HG02623 (cell line): ENCODE measurements around the gene PPIA.
"Not testable (repeated sequence)": the region's sequence is repeated elsewhere in the genome, so short reads cannot be mapped to it uniquely, and the experiment has no call there.

ENCODE experiments used
- ATAC-seq: cut with Tn5 transposase; IDR thresholded peaks from one replicate; pipeline ENCODE4 v1.9.1; 2021; ENCODE audit warnings: moderate library complexity; ENCODE audit not compliant: unreplicated experiment

Gene PPIA

DNA sequence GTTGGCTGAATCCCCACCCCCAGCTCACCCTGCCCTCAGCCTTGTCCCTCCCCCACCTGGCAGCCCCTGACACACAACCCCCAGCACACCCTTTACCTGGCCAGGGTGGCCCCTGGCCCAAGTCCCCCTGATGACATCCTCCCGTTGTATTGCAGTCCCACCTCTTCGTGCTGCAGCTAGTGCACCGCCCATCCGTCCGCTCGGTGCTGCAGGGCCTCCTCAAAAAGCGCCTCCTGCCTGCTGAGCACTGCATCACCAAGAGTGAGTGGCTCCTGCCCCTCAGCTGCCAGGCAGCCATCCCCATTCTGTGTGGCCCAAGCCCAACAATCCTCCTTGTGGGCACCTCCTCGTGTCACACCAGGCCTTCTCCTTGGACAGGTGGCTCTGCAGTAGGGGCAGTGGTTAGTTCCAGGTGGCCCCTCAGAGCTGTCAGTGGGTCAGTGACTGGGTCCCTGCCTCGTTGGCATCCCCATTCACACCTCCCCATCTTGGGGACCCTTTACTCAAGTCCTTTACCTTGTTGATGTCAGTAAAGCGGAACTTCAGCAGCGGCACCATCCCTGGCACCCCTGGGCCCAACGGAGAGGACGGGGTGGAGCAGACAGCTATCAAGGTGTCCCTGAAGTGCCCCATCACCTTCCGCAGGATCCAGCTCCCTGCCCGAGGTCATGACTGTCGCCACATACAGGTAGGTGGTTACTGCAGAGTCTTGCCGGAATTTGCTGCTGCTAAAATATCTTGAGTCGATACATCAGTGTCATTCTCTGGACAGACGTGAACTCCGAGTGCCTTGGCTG lies 33.6 kb upstream of the PPIA start:
- ATAC-seq = no peak

GRCh38 chr7:44764081-44764480 lies 32.4 kb upstream of the PPIA start:
- no peak for ATAC-seq

GRCh38 chr7:44764665-44765578 lies 31.6 kb upstream of the PPIA start:
- ATAC-seq = no peak

GRCh38 chr7:44765579-44766415 lies 30.7 kb upstream of the PPIA start:
- no peak for ATAC-seq

GRCh38 chr7:44766416-44766801 lies 30.1 kb upstream of the PPIA start:
- no peak for ATAC-seq

DNA sequence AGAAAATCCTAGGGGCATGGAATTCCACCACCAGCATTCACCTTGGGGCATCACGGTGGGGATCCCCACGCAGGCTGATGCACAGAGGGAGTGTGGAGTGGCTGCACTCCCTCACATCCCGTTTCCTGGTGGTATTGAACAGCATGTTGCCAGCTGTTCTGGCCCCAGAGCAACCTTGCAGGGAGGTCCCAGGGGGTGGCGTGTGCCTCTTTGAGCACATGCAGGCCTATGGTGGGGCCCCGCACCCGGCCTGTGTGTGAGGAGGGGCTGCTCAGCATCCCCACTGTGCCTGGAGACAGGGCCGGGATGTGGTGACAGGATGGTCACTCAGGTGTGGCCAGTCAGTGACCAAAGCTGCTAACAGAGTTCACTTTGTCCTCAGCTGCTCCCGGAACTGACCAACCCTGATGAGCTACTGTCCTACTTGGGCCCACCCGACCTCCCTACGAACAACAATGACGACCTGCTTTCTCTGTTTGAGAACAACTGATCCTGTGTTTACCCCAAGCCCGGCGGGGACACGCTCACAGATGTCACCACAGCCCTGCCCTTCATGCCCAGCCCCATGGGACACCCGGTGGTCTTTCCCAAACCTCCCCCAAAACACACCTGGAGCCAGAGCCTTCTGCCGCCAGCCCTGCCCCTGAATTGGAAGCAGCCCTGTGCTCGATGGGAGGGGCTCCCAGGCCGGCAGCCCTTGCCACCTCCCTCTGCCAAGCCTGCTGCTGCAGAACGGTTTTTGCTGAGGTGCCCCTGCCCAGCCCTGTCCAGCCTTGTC lies 29.2 kb upstream of the PPIA start:
- ATAC-seq = no peak

- no peak for ATAC-seq
These were observed 28.4 kb upstream of the PPIA start for GRCh38 chr7:44767912-44768627.

DNA sequence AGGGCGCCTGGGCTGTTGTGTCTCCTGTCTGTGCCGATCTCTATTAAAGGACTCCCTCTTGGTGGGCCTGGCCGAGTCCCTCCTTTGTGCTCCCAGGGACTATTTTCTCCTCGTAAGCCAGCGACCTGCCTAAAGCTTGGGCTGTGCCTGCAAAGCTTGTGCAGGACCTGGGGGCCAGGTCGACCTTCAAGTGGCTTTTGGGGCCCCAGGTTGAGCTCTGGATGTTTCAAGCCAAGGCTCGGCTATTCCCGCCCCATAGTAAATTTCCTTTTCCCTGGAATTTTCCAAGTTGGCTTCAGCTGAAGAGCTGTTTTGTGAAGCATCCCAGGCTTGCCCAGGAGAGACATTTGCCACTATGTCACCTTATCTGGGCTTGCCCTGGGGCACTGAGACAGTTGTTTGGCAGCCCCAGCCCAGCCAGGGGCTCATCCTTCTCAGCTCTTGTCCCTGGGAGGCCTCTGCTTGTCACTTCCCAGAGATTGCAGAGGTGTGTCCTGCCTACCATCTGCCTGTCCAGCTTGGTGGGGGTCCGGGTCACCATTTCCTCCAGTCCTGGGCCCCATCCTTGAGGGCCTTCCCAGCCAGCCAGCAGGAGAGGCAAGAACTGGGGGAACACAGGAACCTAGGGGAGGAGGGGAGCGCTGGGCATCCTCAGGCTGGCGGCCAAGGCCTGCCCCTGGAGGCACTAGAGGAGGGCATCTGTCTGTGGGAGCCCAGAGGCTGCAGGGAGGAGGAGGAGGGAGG lies 27.7 kb upstream of the PPIA start:
- ATAC-seq = no peak

DNA sequence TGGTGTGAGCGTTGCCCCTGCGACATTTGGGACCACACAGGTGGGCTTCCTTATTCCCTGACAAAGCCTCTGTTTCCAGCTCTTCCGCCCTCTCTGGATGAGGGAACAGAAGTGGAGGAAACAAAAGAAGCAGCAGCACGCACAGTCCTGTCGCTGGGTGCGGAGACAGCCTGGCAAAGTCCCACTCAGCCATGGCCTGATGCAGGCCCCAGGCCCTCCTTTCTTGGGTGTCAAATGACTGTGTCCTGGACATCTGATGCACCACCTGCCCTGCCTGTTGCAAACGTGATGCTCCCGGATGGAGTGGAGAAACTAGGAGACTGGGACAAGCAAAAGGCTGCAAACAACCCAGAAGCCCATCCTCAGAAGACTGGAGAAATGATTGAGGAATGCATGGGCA lies 27.1 kb upstream of the PPIA start:
- ATAC-seq = no peak

DNA sequence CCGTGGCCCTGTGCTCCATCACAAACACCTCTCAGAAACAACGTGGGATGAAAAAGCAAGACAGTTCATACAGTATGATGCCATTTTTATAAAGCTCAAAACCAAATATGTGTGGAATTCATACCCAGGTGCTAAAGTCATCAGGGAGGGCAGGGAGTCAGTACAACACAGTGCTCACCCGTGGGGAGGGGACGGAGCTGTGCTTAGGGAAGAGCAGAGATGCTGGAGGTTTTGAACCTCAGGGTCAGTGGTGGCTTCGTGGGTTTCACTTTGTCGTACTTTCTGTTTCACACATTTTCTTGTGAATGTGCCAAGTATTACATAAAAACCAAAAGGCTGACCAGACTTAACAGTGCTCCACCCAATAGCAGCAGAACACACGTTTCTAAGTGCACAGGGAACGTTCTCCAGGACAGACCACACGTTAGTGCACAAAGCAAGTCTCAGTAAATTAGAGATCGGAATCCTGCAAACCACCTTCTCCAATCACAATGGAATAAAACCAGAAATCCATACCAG lies 26.6 kb upstream of the PPIA start:
- peak; percentile 82 for ATAC-seq

DNA sequence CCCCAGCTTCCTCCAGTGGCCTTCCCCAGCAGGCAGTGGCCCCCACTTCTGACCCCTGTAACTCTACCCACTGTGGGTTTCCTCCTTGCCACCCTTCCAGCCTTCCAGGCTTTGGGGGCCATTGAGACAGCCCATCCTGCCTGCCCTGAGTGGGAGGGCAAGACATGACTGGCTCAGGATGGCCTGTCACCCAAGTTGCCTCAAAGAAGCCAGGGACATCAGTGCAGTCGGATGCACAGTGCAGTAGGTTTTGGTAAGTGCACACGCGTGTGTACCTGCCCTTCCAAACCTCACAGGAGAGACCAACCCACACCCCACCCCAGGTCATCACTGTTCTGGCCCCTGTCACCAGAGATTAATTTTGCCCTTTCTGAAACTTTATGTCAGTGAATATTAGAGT lies 25.1 kb upstream of the PPIA start:
- no peak for ATAC-seq

DNA sequence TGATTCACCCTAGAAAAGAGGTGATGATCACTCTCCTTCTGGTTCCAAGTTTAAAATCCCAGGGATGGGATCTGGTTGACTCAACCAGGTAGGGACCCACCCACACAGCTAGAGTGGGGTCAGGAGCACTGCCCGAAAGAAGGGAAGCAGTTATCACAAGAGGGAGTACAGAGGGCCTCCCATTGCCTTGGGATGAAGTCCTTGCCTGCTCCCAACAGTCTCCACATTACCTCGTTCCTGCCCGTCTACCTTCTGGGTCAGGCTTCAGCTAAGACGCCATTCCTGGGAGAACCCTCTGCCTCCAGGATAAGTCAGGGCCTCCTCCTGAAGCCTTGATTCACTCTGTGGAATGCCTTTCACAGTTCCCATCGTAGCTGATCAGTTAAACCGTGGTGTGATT lies 24.0 kb upstream of the PPIA start:
- no peak for ATAC-seq

DNA sequence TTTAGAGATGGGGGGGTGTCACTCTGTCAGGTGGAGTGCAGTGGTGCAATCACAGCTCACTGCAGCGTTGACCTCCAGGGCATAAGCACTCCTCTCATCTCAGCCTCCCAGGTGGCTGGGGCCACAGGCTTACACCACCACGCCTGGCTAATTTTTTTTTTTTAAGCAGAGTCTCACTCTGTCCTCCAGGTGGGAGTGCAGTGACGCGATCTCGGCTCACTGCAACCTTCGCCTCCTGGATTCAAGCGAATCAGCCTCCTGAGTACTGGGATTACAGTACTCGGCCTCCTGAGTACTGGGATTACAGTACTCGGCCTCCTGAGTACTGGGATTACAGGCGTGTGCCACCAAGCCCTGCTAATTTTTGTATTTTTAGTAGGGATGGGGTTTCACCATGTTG lies 23.6 kb upstream of the PPIA start:
- no peak for ATAC-seq

DNA sequence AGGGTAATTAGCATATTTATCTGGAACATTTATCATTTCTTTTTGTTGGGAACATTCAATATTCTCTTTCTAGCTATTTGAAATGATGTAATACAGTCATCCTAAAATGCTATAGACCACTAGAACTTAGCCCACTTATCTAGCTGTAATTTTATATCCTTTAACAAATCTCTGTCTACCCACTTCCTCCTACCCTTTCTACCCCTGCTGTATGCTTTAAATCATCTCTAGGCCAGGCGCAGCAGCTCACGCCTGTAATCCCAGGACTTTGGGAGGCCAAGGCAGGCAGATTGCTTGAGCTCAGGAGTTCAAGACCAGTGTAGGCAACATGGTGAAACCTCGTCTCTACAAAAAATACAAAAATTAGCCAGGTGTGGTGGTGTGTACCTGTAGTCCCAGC lies 22.0 kb upstream of the PPIA start:
- ATAC-seq = not testable (repeated sequence)

- ATAC-seq = no peak
These were observed 20.9 kb upstream of the PPIA start for GRCh38 chr7:44775383-44776107.

- no peak for ATAC-seq
These were observed 20.3 kb upstream of the PPIA start for GRCh38 chr7:44776211-44776610.

- ATAC-seq = no peak
These were observed 14.0 kb upstream of the PPIA start for GRCh38 chr7:44782460-44782859.

- ATAC-seq = no peak
These were observed 13.1 kb upstream of the PPIA start for GRCh38 chr7:44783407-44783806.
